Activated CD8-positive, alpha-beta memory T cell treated with anti-CD3 and anti-CD28 coated beads for 36 hours (primary cell): ENCODE measurements around the gene APCDD1L. TPM values are rescaled to one million over a fixed set of nuclear protein-coding genes. Genes with fewer than 3 reads are reported as not detected.
"Not testable (repeated sequence)": the region's sequence is repeated elsewhere in the genome, so short reads cannot be mapped to it uniquely, and the experiment has no call there.

ENCODE experiments used
- CTCF ChIA-PET: fragments of 350-600 bp; sonication (Branson Sonifier 250); formaldehyde crosslinking; loops from one replicate; lab custom pipeline; 2021; ENCODE audit warnings: antibody characterized with exemption; lab: Charles Lee
- POLR2A ChIA-PET: fragments of 350-600 bp; sonication (Branson Sonifier 250); formaldehyde crosslinking; loops from one replicate; lab custom pipeline; 2021; ENCODE audit warnings: antibody characterized with exemption; lab: Charles Lee
- total RNA-seq, 2 experiments: library from RNA; stranded (reverse); gene quantifications; one replicate each; pipeline ENCODE4 v1.2.3, GENCODE V29; 2021

APCDD1L gene
- total RNA-seq, 2 experiments from 2014 or later, result not detected

GRCh38 chr20:58546416-58546711 lies 31.2 kb upstream of the APCDD1L start:
- POLR2A ChIA-PET, result no interaction called here
- CTCF ChIA-PET, result no interaction called here

GRCh38 chr20:58545565-58546415 lies 30.6 kb upstream of the APCDD1L start:
- ChIA-PET CTCF (interaction anchor here (0.6 kb wide), 1 partner anchor 355 kb away, joined by 3 read pairs; no protein-coding TSS in a partner anchor), POLR2A (no interaction called here)

GRCh38 chr20:58544891-58545290 lies 29.7 kb upstream of the APCDD1L start:
- POLR2A ChIA-PET, result no interaction called here
- CTCF ChIA-PET, result no interaction called here

DNA sequence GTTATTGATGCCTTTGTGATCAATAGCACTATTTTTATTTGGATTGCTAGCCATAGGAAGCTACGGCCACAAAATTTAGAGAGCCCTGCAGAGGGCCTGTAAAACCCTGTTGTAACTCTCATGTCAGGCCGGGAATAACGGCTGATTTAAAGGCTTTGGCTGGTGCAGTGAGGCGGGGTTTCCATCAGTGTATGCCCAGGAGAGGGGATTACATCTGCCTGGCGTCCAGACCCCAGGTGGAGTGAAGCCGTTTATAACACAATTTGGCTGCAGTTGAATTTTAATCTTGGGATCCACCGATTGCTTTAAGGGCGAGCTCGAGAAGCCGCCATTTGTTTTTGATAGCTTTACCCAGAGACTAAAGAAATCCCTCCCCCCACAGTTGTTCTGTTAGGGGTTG lies 29.1 kb upstream of the APCDD1L start:
- CTCF ChIA-PET, result interaction anchor here (1.3 kb wide), 1 partner anchor 73 kb away, joined by 3 read pairs; no protein-coding TSS in a partner anchor
- POLR2A ChIA-PET, result no interaction called here

- POLR2A ChIA-PET, result no interaction called here
- CTCF ChIA-PET, result interaction anchor here (0.6 to 1.3 kb wide), 2 partner anchors 74 to 98 kb away, joined by 3 read pairs; no protein-coding TSS in a partner anchor
Measured at GRCh38 chr20:58543274-58543673, 28.1 kb upstream of the APCDD1L start.

DNA sequence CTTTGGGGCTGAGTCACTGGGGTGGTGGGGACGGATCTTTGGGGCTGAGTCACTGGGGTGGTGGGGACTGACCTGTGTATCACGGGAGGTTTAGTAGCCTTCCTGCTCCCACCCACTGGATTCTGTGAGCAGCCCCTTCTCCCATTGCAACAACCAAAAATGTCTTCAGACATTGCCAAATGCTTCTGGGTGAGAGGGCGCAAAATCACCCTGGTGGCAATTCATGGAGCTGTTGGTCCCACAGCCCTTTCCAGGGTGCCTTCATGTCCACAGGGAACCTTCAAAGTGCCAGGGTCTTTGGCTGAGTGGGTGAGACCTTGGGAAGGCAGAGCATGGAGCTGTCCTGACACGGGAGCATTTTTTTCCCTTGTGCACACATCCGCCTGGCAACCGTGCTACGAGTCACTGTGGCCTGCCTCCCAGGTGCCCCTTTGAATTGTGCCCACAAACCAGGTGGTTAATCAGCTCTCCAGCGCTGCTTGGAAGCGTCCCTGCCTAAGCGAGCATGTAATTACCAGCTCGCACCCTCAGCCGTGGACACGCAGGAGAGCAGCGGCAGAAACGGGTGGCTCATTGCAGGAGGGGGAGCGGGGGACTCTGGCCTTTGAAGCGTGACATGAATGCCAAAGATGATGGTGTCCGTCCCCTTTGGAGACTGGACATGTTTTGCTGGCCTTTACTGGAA lies 27.4 kb upstream of the APCDD1L start:
- ChIA-PET POLR2A (no interaction called here), CTCF (interaction anchor here (0.6 kb wide), 1 partner anchor 99 kb away, joined by 3 read pairs; no protein-coding TSS in a partner anchor)

DNA sequence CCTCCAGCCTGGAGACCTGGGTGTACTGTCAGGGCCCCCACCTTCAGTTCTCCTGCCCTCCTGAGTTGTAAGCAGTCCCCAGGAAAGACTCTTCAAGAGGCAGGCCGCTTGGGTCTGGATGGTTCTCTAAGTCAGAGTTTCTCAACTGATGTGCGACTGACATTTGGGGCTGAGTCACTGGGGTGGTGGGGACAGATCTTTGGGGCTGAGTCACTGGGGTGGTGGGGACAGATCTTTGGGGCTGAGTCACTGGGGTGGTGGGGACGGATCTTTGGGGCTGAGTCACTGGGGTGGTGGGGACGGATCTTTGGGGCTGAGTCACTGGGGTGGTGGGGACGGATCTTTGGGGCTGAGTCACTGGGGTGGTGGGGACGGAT lies 26.8 kb upstream of the APCDD1L start:
- POLR2A ChIA-PET, CTCF ChIA-PET: not testable (repeated sequence)

- ChIA-PET CTCF (no interaction called here), POLR2A (no interaction called here)
Measured at GRCh38 chr20:58538752-58539151, 23.6 kb upstream of the APCDD1L start.

DNA sequence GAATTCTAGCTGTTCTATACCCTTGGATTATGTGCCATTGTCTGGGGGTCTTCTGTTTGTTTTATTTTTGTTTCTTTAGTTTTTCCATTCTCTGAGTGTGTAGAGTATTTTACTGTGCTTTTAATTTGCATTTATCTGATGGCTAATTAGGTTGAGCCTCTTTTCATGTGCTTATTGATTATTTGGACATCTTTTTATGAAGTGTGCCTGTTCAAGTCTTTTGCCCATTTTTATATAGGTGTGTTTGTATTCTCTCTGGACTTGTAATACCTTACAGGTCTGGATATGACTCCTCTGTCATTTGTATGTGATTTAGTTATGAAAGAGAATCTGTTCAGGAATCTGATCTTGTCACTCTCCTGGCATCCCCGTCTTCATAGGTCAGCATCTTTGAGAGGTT lies 22.6 kb upstream of the APCDD1L start:
- CTCF ChIA-PET, result no interaction called here

GRCh38 chr20:58536289-58536688 lies 21.1 kb upstream of the APCDD1L start:
- ChIA-PET POLR2A (no interaction called here), CTCF (no interaction called here)

More for the DNA sequence above, 22.6 kb upstream of the APCDD1L start:
- POLR2A ChIA-PET, result no interaction called here

DNA sequence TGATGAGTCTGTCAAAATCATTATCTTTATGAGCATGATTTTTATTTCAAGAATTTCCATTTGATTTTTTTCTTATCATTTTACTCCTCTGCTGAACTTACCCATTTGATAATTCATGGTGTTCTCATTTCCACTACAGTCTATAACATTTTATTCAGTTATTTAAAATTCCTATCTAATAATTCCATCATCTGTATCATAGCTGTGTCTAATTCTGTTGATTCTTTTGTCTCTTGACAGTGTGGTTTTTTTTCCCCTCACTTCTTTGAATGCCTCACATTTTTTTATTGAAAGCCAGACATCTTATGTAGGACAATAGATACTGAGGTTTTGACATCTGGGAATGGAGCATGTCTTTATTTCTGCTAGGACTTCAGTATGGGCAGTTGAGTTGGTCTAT lies 16.5 kb upstream of the APCDD1L start:
- ChIA-PET POLR2A (no interaction called here), CTCF (no interaction called here)

DNA sequence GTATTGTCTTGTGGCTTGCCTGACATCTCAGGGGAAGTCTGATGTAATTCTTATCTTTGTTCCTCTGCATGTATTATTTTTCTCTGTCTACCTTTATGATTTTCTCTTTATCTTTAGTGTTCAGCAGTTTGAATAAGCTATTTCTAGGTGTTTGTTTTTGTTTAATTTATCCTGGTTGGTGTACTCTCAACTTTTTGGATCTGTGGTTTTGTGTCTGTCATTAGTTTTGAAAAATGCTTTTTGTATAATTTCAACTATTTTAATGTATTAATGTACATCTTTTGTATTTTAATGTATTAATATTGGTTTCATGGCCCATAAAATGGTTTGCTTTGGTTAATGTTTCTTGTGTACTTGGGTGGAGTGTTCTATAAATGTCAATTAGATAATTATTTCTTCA lies 15.9 kb upstream of the APCDD1L start:
- POLR2A ChIA-PET, result no interaction called here
- CTCF ChIA-PET, result no interaction called here

GRCh38 chr20:58528412-58528811 lies 13.2 kb upstream of the APCDD1L start:
- CTCF ChIA-PET, result no interaction called here
- POLR2A ChIA-PET, result no interaction called here

- ChIA-PET CTCF (no interaction called here), POLR2A (no interaction called here)
Measured at GRCh38 chr20:58526411-58526810, 11.2 kb upstream of the APCDD1L start.

DNA sequence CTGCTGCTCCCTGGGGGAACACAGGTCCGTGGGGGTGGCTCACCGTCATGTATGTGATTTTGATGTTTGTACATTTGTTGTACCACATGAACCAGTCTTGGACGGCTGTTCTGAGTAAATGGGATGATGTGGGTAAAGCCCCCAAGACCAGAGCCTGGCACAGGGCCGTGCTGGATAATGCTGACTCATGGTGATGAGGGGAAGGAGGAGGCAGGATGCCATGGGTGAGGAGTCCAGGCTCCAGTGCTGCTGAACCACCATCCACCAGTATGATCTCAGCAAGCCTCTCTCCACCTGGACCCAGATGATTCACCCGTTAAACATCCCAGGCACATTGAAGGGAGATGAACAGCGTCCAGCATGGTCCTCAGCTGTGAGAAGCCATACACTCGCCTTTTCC lies 9.6 kb upstream of the APCDD1L start:
- POLR2A ChIA-PET, result no interaction called here
- CTCF ChIA-PET, result no interaction called here

DNA sequence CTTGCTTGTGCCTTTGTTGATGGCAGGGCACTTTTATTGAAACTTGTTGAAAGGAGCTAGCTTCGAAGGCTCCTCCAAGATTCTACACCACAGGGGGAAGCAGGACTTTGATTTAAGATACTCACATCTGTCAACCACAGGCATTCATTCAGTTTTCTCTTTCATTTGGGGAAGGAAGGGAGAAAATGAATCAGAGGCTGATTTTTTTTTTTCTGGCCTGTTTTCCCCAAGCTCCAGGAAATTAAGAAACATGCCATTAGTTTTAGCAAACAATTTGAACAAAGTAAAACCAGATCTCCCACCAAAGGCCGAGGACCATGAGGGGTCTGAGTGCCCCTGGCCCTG lies 8.7 kb upstream of the APCDD1L start:
- CTCF ChIA-PET, result no interaction called here

GRCh38 chr20:58523072-58523970 lies 8.1 kb upstream of the APCDD1L start:
- ChIA-PET POLR2A (no interaction called here), CTCF (no interaction called here)

More for the DNA sequence above, 8.7 kb upstream of the APCDD1L start:
- POLR2A ChIA-PET, result no interaction called here

GRCh38 chr20:58522666-58523065 lies 7.5 kb upstream of the APCDD1L start:
- POLR2A ChIA-PET, result no interaction called here
- CTCF ChIA-PET, result no interaction called here

DNA sequence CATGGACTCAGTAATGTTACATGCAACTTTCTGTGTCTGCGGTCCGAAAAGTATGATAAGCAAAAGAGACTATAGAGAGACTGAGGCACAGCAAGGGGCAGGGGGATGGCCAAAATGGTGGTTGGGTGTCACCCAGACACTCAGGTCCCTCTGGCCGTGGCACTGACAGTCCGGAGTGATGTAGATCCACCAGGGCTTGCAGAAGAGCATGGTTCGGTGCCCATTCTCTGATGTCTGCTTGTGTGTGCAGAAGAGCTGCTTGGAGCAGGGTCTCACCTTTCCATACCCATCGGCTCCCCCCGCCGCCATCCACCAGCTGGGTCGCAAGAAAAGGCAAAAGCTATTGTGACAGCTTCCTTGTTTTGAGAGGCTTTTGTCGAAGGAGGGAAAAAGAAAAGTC lies 6.6 kb upstream of the APCDD1L start:
- POLR2A ChIA-PET, result no interaction called here
- CTCF ChIA-PET, result no interaction called here
